ENCODE measurements around the gene ZNF460. TPM values are rescaled to one million over a fixed set of nuclear protein-coding genes. Genes with fewer than 3 reads are reported as not detected.
"Not testable (repeated sequence)": the region's sequence is repeated elsewhere in the genome, so short reads cannot be mapped to it uniquely, and the experiment has no call there.

ZNF460 gene
- polyA plus RNA-seq, 1 experiment = 11.2 TPM

- Histone ChIP-seq H3K4me3 (ENCODE audit: low read depth, low read length) (no peak overlapping the region), H3K27me3 (ENCODE audit: control insufficient read depth, insufficient read depth, low read length) (no peaks in the 10 kb centered on the region), H3K27ac (ENCODE audit: low read depth, low read length) (no peak overlapping the region), H3K9me3 (ENCODE audit: control insufficient read depth, insufficient read depth, low read length) (no peaks in the 10 kb centered on the region)
- no peak for TF ChIP-seq CTCF (IDR thresholded peaks at IDR 0.05; ENCODE audit: low read depth, low read length)
- DNase-seq (ENCODE audit: low read depth, low spot score) = no peak
- ChIA-PET POLR2A (no interaction called here), CTCF (no interaction called here)
These were observed 34.3 kb upstream of the ZNF460 start for GRCh38 chr19:57245959-57246358.

- DNase-seq (ENCODE audit: low read depth, low spot score) = no peak
- TF ChIP-seq CTCF (IDR thresholded peaks at IDR 0.05; ENCODE audit: low read depth, low read length) = no peak
- H3K27ac ChIP-seq (ENCODE audit: low read depth, low read length) = no peak overlapping the region
- H3K4me3 ChIP-seq (ENCODE audit: low read depth, low read length) = no peak overlapping the region
- CTCF ChIA-PET = no interaction called here
- H3K27me3 ChIP-seq (ENCODE audit: control insufficient read depth, insufficient read depth, low read length) = no peaks in the 10 kb centered on the region
- H3K9me3 ChIP-seq (ENCODE audit: control insufficient read depth, insufficient read depth, low read length) = no peaks in the 10 kb centered on the region
- POLR2A ChIA-PET = no interaction called here
These were observed 31.6 kb upstream of the ZNF460 start for GRCh38 chr19:57248646-57249045.

- POLR2A ChIA-PET = no interaction called here
- Histone ChIP-seq H3K27me3 (ENCODE audit: control insufficient read depth, insufficient read depth, low read length) (no peaks in the 10 kb centered on the region), H3K4me3 (ENCODE audit: low read depth, low read length) (no peak overlapping the region), H3K27ac (ENCODE audit: low read depth, low read length) (no peak overlapping the region), H3K9me3 (ENCODE audit: control insufficient read depth, insufficient read depth, low read length) (peaks cover 4% of the 10 kb centered on the region; the same call in 1 of the 2 replicates)
- CTCF ChIA-PET = no interaction called here
- DNase-seq (ENCODE audit: low read depth, low spot score) = no peak
- TF ChIP-seq CTCF (IDR thresholded peaks at IDR 0.05; ENCODE audit: low read depth, low read length) = no peak
These were observed 31.0 kb upstream of the ZNF460 start for GRCh38 chr19:57249329-57249728.

- DNase-seq (ENCODE audit: low read depth, low spot score); H3K27me3 ChIP-seq (ENCODE audit: control insufficient read depth, insufficient read depth, low read length); CTCF ChIA-PET; H3K9me3 ChIP-seq (ENCODE audit: control insufficient read depth, insufficient read depth, low read length); POLR2A ChIA-PET; H3K4me3 ChIP-seq (ENCODE audit: low read depth, low read length); H3K27ac ChIP-seq (ENCODE audit: low read depth, low read length): not testable (repeated sequence)
These were observed 26.5 kb upstream of the ZNF460 start for GRCh38 chr19:57253767-57254166.

- H3K4me3 ChIP-seq (ENCODE audit: low read depth, low read length) = no peak overlapping the region
- TF ChIP-seq CTCF (IDR thresholded peaks at IDR 0.05; ENCODE audit: low read depth, low read length) = no peak
- no peak for DNase-seq (ENCODE audit: low read depth, low spot score)
- ChIA-PET CTCF (no interaction called here), POLR2A (no interaction called here)
- no peaks in the 10 kb centered on the region for H3K9me3 ChIP-seq (ENCODE audit: control insufficient read depth, insufficient read depth, low read length)
- H3K27ac ChIP-seq (ENCODE audit: low read depth, low read length) = no peak overlapping the region
- no peaks in the 10 kb centered on the region for H3K27me3 ChIP-seq (ENCODE audit: control insufficient read depth, insufficient read depth, low read length)
These were observed 18.2 kb upstream of the ZNF460 start for GRCh38 chr19:57262044-57262443.

GRCh38 chr19:57263244-57263741 lies 17.0 kb upstream of the ZNF460 start:
- Histone ChIP-seq H3K27me3 (ENCODE audit: control insufficient read depth, insufficient read depth, low read length) (no peaks in the 10 kb centered on the region), H3K27ac (ENCODE audit: low read depth, low read length) (no peak overlapping the region), H3K9me3 (ENCODE audit: control insufficient read depth, insufficient read depth, low read length) (no peaks in the 10 kb centered on the region), H3K4me3 (ENCODE audit: low read depth, low read length) (no peak overlapping the region)
- no peak for DNase-seq (ENCODE audit: low read depth, low spot score)
- ChIA-PET POLR2A (no interaction called here), CTCF (no interaction called here)
- no peak for TF ChIP-seq CTCF (IDR thresholded peaks at IDR 0.05; ENCODE audit: low read depth, low read length)

All from AG04450 (cell line).